Endodermal cell (in vitro differentiated cells): Measurements from ENCODE around the gene NFATC1. TPM values are rescaled to one million over a fixed set of nuclear protein-coding genes. Genes with fewer than 3 reads are reported as not detected.

Experiments
- DNase-seq: peaks from one replicate; pipeline ENCODE4 v3.0.0-alpha.2; 2017
- H3K27ac ChIP-seq: 2 replicates; pipeline ENCODE4 v1.5.1; 2013; ENCODE audit warnings: mild to moderate bottlenecking, low read depth, low read length, moderate library complexity
- H3K27me3 ChIP-seq: 2 replicates; pipeline ENCODE4 v1.6.1; 2013; ENCODE audit warnings: mild to moderate bottlenecking, low read length, moderate library complexity; ENCODE audit not compliant: insufficient read depth, control insufficient read depth, poor library complexity, severe bottlenecking
- H3K36me3 ChIP-seq: 2 replicates; pipeline ENCODE4 v1.7.0; 2013; ENCODE audit warnings: mild to moderate bottlenecking, low read length, moderate library complexity; ENCODE audit not compliant: control insufficient read depth, insufficient read depth
- H3K4me1 ChIP-seq: one replicate; pipeline ENCODE4 v1.7.0; 2013; ENCODE audit warnings: low read length; ENCODE audit not compliant: control insufficient read depth, insufficient read depth
- H3K4me3 ChIP-seq: 2 replicates; pipeline ENCODE4 v1.5.1; 2013; ENCODE audit warnings: mild to moderate bottlenecking, low read length, moderate library complexity
- H3K9ac ChIP-seq: 2 replicates; pipeline ENCODE4 v1.6.1; 2013; ENCODE audit warnings: mild to moderate bottlenecking, low read length, moderate library complexity; ENCODE audit not compliant: poor library complexity, severe bottlenecking; ENCODE audit errors: extremely low read depth
- H3K9me3 ChIP-seq: 2 replicates; pipeline ENCODE4 v1.6.1; 2013; ENCODE audit warnings: mild to moderate bottlenecking, low read length, moderate library complexity; ENCODE audit not compliant: control insufficient read depth
- H3K27ac Mint-ChIP-seq: 2 replicates; pipeline ENCODE4 v1.8.0; 2020; ENCODE audit warnings: mixed read lengths
- H3K27me3 Mint-ChIP-seq: 2 replicates; pipeline ENCODE4 v1.8.0; 2021; ENCODE audit warnings: mild to moderate bottlenecking, mixed read lengths; ENCODE audit not compliant: insufficient read depth
- H3K36me3 Mint-ChIP-seq: 2 replicates; pipeline ENCODE4 v1.8.0; 2020; ENCODE audit warnings: low read depth, mixed read lengths
- H3K4me1 Mint-ChIP-seq: 2 replicates; pipeline ENCODE4 v1.8.0; 2020; ENCODE audit warnings: mixed read lengths
- H3K4me3 Mint-ChIP-seq: 2 replicates; pipeline ENCODE4 v1.8.0; 2020; ENCODE audit warnings: mild to moderate bottlenecking, moderate library complexity, mixed read lengths
- H3K9me3 Mint-ChIP-seq: 2 replicates; pipeline ENCODE4 v1.8.0; 2020; ENCODE audit warnings: mild to moderate bottlenecking, mixed read lengths
- CTCF ChIP-seq: fragments of 200-600 bp; sonication (generic); conservative IDR thresholded peaks from 2 replicates; pipeline ENCODE4 v1.5.0; 2021; ENCODE audit warnings: antibody characterized with exemption, mild to moderate bottlenecking
- WGBS, 2 experiments: methylation state at CpG; one replicate each; pipeline versions ENCODE4 v1.1.5 to v1.1.7; 2013; ENCODE audit warnings: missing lambda C conversion rate in 2 of 2, mixed read lengths in 1 of 2; ENCODE audit not compliant: insufficient coverage in 1 of 2, insufficient read length in 1 of 2; 5-methylcytosine and 5-hydroxymethylcytosine counted together
- total RNA-seq, 2 donors: library from RNA; stranded (reverse); fragmentation: NEBNext Ultra II Directional in 1 of 2; extraction: Animal tissue kit (Norgen Biotek cat#: 25700) in 1 of 2; gene quantifications; 2 replicates in 1 of 2; 3 replicates in 1 of 2; pipeline ENCODE4 v1.2.1, GENCODE V29; 2021

Gene NFATC1
- total RNA-seq, 2 donors from 2014 or later, result 23.4 to 32.5 TPM

- no peaks in the 10 kb centered on the region for H3K9me3 ChIP-seq
- no peak overlapping the region for H3K27ac Mint-ChIP-seq
- no peak overlapping the region for H3K9ac ChIP-seq
- no peak overlapping the region for H3K27ac ChIP-seq
- H3K36me3 ChIP-seq, result peaks cover 17% of the 10 kb centered on the region
- WGBS, 2 experiments, result 96 to 99% methylated on average over 13 to 19 of the region's 19 CpGs
- H3K4me1 Mint-ChIP-seq, result no peaks in the 10 kb centered on the region
- no peaks in the 10 kb centered on the region for H3K9me3 Mint-ChIP-seq
- H3K4me1 ChIP-seq, result no peaks in the 10 kb centered on the region
- peaks cover 49% of the 10 kb centered on the region for H3K36me3 Mint-ChIP-seq
- no peak for TF ChIP-seq CTCF
- no peaks in the 10 kb centered on the region for H3K27me3 ChIP-seq
- no peak overlapping the region for H3K4me3 Mint-ChIP-seq
- H3K4me3 ChIP-seq, result no peak overlapping the region
- no peak for DNase-seq
- no peaks in the 10 kb centered on the region for H3K27me3 Mint-ChIP-seq
These were observed 22.5 kb downstream of the NFATC1 start for GRCh38 chr18:79418236-79418635.

GRCh38 chr18:79418642-79419041 lies 22.9 kb downstream of the NFATC1 start:
- H3K27me3 ChIP-seq, result no peaks in the 10 kb centered on the region
- Mint-ChIP-seq H3K9me3 (no peaks in the 10 kb centered on the region), H3K27me3 (no peaks in the 10 kb centered on the region), H3K4me1 (no peaks in the 10 kb centered on the region), H3K27ac (no peak overlapping the region), H3K4me3 (no peak overlapping the region), H3K36me3 (peaks cover 45% of the 10 kb centered on the region)
- peaks cover 13% of the 10 kb centered on the region for H3K36me3 ChIP-seq
- no peaks in the 10 kb centered on the region for H3K9me3 ChIP-seq
- H3K27ac ChIP-seq, result no peak overlapping the region
- no peak overlapping the region for H3K9ac ChIP-seq
- H3K4me1 ChIP-seq, result no peaks in the 10 kb centered on the region
- 96 to 100% methylated on average over 2 to 11 of the region's 11 CpGs for WGBS, 2 experiments
- H3K4me3 ChIP-seq, result no peak overlapping the region
- DNase-seq, result no peak
- TF ChIP-seq CTCF, result no peak

GRCh38 chr18:79420033-79420745 lies 24.5 kb downstream of the NFATC1 start:
- Histone ChIP-seq H3K4me1 (no peaks in the 10 kb centered on the region), H3K27ac (no peak overlapping the region), H3K9me3 (no peaks in the 10 kb centered on the region), H3K36me3 (no peaks in the 10 kb centered on the region), H3K9ac (no peak overlapping the region), H3K27me3 (no peaks in the 10 kb centered on the region), H3K4me3 (no peak overlapping the region)
- Mint-ChIP-seq H3K36me3 (peaks cover 40% of the 10 kb centered on the region), H3K27ac (peak overlapping the region; percentile 26), H3K27me3 (no peaks in the 10 kb centered on the region), H3K4me3 (no peak overlapping the region), H3K4me1 (no peaks in the 10 kb centered on the region), H3K9me3 (no peaks in the 10 kb centered on the region)
- no peak for TF ChIP-seq CTCF
- DNase-seq, result peak; percentile 81
- 94 to 95% methylated on average over 38 to 48 of the region's 48 CpGs for WGBS, 2 experiments
